ENCODE results near the gene AFG1L. TPM values are rescaled to one million over a fixed set of nuclear protein-coding genes. Genes with fewer than 3 reads are reported as not detected.

The AFG1L gene
- total RNA-seq, 1 experiment from 2014 or later = 8.2 TPM

DNA sequence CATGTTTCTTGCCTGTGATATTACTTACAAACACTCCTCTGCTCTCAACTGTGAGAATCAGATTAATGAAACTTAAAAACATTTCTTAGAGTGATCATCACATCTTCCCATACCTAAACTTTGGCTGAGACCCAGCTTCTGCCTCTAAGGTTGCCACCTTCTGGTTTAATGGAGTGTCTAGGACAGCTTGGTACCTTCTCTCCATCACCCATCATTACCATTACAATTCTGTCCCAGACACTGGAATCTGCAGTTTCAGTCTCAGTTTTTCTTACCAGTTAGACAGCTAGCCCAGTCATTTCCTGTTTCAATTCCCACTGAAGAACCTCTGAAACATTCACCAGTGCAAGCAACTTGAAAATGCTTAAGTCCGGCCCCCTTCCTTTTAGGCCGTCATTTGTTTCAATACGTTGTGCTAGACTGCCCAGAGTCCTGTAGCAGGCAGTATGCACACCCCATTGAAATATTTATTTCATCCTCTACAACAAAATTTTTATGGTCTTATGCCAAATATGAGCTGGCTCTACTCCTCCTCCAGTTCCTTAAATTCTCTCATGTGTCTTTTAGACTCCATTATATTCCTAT is 158.8 kb downstream of the AFG1L start:
- ChIA-PET POLR2A (interaction anchor here (0.7 to 1.4 kb wide), 2 partner anchors 8 to 12 kb away, joined by 3 read pairs; no protein-coding TSS in a partner anchor), CTCF (interaction anchor here (0.7 kb wide), 1 partner anchor 340 kb away, joined by 3 read pairs; no protein-coding TSS in a partner anchor)
- Mint-ChIP-seq H3K9me3 (ENCODE audit: unreplicated experiment) (no peaks in the 10 kb centered on the region), H3K4me1 (ENCODE audit: insufficient read depth, unreplicated experiment) (no peaks in the 10 kb centered on the region), H3K27me3 (ENCODE audit: insufficient read depth, unreplicated experiment) (no peaks in the 10 kb centered on the region), H3K36me3 (ENCODE audit: insufficient read depth, unreplicated experiment) (no peaks in the 10 kb centered on the region), H3K4me3 (ENCODE audit: unreplicated experiment) (no peak overlapping the region), H3K27ac (ENCODE audit: low read depth, unreplicated experiment) (no peak overlapping the region)
- no peak for DNase-seq (ENCODE audit: unreplicated experiment)
- TF ChIP-seq, protein P1, sequence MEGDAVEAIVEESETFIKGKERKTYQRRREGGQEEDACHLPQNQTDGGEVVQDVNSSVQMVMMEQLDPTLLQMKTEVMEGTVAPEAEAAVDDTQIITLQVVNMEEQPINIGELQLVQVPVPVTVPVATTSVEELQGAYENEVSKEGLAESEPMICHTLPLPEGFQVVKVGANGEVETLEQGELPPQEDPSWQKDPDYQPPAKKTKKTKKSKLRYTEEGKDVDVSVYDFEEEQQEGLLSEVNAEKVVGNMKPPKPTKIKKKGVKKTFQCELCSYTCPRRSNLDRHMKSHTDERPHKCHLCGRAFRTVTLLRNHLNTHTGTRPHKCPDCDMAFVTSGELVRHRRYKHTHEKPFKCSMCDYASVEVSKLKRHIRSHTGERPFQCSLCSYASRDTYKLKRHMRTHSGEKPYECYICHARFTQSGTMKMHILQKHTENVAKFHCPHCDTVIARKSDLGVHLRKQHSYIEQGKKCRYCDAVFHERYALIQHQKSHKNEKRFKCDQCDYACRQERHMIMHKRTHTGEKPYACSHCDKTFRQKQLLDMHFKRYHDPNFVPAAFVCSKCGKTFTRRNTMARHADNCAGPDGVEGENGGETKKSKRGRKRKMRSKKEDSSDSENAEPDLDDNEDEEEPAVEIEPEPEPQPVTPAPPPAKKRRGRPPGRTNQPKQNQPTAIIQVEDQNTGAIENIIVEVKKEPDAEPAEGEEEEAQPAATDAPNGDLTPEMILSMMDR (IDR thresholded peaks at IDR 0.05; ENCODE audit: unreplicated experiment) = no peak
- intact Hi-C loops (cut with micrococcal nuclease) = no loop called here
- no TSS peak for BruUV-seq (replicated peaks)

DNA sequence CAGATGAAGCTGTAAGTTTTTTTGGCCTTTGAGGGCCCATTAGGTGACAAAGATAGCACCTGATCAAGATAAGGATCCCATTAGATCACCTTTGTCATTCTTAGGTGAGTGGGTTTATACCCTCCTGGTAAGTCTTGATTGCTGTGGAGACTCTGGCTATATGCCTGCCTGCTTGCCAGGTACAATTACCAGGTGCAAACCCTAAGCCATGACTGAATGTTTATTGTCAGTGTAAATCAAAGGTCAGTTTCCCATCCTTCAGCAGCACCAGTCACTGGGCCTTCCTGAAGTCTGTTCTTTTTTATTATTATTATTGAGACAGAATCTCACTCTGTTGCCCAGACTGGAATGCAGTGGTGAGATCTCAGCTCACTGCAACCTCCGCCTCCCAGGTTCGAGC is 159.5 kb downstream of the AFG1L start:
- CTCF ChIA-PET = interaction anchor here (0.6 to 0.7 kb wide), 3 partner anchors 159 to 471 kb away, joined by 3 to 4 read pairs (median 3); partner anchors contain the start of gene AFG1L
- H3K4me3 Mint-ChIP-seq (ENCODE audit: unreplicated experiment) = no peak overlapping the region
- TF ChIP-seq, protein P1 (IDR thresholded peaks at IDR 0.05; ENCODE audit: unreplicated experiment) = no peak
- H3K9me3 Mint-ChIP-seq (ENCODE audit: unreplicated experiment) = no peaks in the 10 kb centered on the region
- no TSS peak for BruUV-seq (replicated peaks)
- intact Hi-C loops (cut with micrococcal nuclease) = no loop called here
- DNase-seq (ENCODE audit: unreplicated experiment) = no peak
- no peak overlapping the region for H3K27ac Mint-ChIP-seq (ENCODE audit: low read depth, unreplicated experiment)
- no peaks in the 10 kb centered on the region for H3K36me3 Mint-ChIP-seq (ENCODE audit: insufficient read depth, unreplicated experiment)
- POLR2A ChIA-PET = interaction anchor here (1.4 kb wide), 1 partner anchor 12 kb away, joined by 3 read pairs; no protein-coding TSS in a partner anchor
- H3K4me1 Mint-ChIP-seq (ENCODE audit: insufficient read depth, unreplicated experiment) = no peaks in the 10 kb centered on the region
- no peaks in the 10 kb centered on the region for H3K27me3 Mint-ChIP-seq (ENCODE audit: insufficient read depth, unreplicated experiment)

DNA sequence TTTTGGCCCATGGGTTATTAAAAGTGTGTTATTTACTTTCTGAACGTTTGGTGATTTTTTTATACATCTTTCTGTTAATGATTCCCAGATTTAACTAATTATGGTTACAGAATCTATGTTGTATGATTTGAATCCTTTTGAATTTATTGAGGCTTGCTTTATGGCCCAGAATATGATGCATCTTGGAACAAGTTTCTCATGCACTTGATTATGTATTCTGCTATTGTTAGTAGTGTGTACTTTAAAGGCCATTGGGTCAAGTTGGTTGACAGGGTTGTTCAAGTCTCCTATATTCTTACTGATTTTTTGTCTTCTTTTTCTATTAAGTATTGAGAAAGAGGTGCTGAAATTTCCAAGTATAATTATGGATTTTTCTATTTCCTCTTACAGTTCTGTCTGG is 160.8 kb downstream of the AFG1L start:
- no peaks in the 10 kb centered on the region for H3K36me3 Mint-ChIP-seq (ENCODE audit: insufficient read depth, unreplicated experiment)
- POLR2A ChIA-PET = interaction anchor here (0.6 kb wide), 1 partner anchor 269 kb away, joined by 3 read pairs; no protein-coding TSS in a partner anchor
- H3K9me3 Mint-ChIP-seq (ENCODE audit: unreplicated experiment) = no peaks in the 10 kb centered on the region
- no peak overlapping the region for H3K4me3 Mint-ChIP-seq (ENCODE audit: unreplicated experiment)
- no peak overlapping the region for H3K27ac Mint-ChIP-seq (ENCODE audit: low read depth, unreplicated experiment)
- H3K4me1 Mint-ChIP-seq (ENCODE audit: insufficient read depth, unreplicated experiment) = no peaks in the 10 kb centered on the region
- intact Hi-C loops (cut with micrococcal nuclease) = no loop called here
- CTCF ChIA-PET = interaction anchor here (0.6 kb wide), 1 partner anchor 46 kb away, joined by 6 read pairs; no protein-coding TSS in a partner anchor
- BruUV-seq (replicated peaks) = no TSS peak
- DNase-seq (ENCODE audit: unreplicated experiment) = no peak
- TF ChIP-seq, protein P1 (IDR thresholded peaks at IDR 0.05; ENCODE audit: unreplicated experiment) = no peak
- H3K27me3 Mint-ChIP-seq (ENCODE audit: insufficient read depth, unreplicated experiment) = no peaks in the 10 kb centered on the region

DNA sequence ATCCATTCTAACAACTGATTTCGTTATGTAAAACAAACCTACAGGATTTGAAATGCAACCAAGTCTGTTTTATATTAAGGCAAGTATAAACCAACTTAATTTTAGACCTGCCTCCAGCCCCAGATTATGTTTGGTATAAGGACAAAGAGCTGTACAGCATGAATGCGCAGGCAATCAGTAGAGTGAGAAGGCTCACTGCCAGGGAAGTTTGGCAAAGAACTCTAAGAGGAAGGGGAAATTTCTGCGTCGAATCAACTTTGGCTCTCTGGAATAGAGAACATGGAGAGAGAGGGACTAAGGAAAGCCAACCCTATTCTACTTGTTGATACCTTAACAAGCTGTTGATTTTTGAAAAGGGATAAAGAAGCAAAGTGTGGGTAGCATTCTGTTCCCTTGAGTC is 168.9 kb downstream of the AFG1L start:
- no TSS peak for BruUV-seq (replicated peaks)
- TF ChIP-seq, protein P1 (IDR thresholded peaks at IDR 0.05; ENCODE audit: unreplicated experiment) = no peak
- intact Hi-C loops (cut with micrococcal nuclease) = no loop called here

More for the DNA sequence above, 168.9 kb downstream of the AFG1L start:
- no peak for DNase-seq (ENCODE audit: unreplicated experiment)
- Mint-ChIP-seq H3K9me3 (ENCODE audit: unreplicated experiment) (no peaks in the 10 kb centered on the region), H3K4me1 (ENCODE audit: insufficient read depth, unreplicated experiment) (no peaks in the 10 kb centered on the region), H3K36me3 (ENCODE audit: insufficient read depth, unreplicated experiment) (no peaks in the 10 kb centered on the region), H3K27me3 (ENCODE audit: insufficient read depth, unreplicated experiment) (no peaks in the 10 kb centered on the region), H3K27ac (ENCODE audit: low read depth, unreplicated experiment) (no peak overlapping the region), H3K4me3 (ENCODE audit: unreplicated experiment) (no peak overlapping the region)
- POLR2A ChIA-PET = interaction anchor here (1.1 kb wide), 1 partner anchor 10 kb away, joined by 3 read pairs; no protein-coding TSS in a partner anchor
- CTCF ChIA-PET = interaction anchor here (0.5 to 1.6 kb wide), 3 partner anchors 11 to 56 kb away, joined by 3 to 5 read pairs (median 3); no protein-coding TSS in a partner anchor

Data from MCF 10A (cell line).